GF-D8 (cell line): ENCODE data around the gene CDH6.

Source experiments
- DNase-seq: peaks from one replicate; lab custom pipeline; 2025; lab: John Stamatoyannopoulos, UW

Gene CDH6

DNA sequence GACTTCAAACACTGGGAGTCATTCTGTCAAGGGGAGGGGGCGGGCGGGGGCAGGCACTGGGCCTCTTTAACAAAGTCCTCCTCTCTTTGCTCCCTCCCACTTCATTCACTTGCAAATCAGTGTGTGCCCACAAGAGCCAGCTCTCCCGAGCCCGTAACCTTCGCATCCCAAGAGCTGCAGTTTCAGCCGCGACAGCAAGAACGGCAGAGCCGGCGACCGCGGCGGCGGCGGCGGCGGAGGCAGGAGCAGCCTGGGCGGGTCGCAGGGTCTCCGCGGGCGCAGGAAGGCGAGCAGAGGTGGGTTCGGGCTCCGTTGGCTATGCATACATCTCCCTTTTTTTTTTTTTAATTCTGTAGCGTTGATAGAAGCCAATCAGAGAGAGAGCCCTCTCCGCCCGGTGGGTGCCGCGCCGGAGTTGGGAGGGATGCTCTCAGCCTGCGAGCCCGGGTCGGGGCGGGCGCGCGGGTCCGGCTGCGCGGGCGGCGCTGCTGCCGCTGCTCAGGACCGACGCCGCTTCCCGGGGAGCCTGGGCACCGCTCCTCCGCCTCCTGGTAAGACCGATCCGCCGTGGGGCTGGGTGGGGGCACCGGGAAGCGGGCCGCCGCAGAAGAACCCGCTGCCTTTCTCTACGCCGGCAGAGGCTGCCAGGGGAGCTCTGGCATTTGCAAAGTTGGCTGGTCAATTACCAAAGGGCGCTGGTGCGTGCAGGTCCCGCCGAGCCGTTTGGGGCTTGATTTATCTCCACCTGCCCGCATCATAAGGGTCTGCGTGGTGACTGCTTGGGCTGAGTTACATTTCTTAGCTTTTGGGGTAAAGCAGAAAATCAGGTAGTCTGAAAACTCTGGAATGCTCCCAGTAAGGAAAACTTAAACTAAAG lies at the start of gene CDH6:
TSS of gene CDH6 (plus strand) at position 96 of the 877 bp plus-strand sequence. CDS start 73,788 bp downstream, outside the sequence.
- no peak for DNase-seq

DNA sequence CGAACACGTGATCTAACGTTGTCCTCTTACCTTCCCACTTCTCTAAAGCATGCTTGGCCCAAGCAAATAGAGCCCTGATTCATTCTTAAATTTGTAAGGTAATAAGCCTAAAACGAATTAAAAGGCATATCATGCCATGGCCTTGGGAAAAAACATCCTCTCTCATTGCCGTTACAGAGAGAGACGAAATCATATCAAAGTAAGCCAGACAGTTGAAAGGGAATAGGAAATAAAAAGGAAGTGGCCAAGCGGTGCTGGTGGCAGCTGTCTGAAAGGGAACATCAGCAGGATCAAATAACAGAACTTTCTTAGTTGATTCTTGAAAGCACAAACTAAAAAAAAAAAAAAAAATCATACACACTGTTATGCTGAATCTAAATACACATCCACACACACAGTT lies 49.1 kb upstream of the CDH6 start:
- no peak for DNase-seq

DNA sequence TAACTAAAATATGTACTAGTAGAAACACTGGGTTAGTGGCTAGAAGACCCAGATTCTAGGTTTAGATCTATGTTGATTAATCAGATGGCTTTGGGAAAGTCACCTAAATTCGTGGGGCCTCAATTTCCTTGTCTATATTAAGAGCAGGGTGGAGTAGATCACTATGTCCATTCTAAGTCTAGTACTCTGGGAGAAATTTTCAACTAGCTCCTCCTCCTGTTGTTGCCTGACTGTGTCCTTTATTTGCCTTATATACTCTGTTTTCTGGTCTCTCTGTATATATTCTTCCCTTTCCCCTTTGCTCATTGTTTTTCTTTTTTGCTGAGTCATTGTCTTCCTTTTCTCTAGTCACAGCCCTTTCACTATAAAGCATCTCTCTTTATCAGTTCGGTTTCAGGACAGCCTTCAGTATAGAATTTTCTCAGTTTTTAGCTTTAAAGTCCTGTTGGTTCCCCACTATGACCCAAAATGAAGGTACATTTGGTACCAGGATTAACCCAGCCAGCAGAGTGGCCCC lies 44.5 kb upstream of the CDH6 start:
- DNase-seq = no peak

DNA sequence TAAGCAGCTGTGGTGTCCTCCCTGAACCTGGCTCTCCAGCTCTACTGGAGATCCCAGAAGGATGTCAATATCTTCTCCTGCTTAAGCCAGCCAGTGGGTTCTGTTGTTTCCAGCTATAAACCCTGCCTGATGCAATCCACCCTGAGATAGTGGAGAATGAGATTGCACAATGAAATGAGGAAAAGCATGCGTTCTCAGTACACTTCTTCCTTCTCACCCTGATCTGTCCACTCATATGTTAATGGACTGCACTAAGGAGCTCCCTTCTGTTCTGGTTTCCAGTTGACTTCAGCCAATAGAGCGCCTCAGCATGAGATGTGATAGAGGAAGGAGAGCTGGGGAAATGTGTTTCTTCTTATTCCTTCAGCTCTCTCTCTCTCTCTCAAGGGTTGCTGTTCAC lies 40.0 kb upstream of the CDH6 start:
- no peak for DNase-seq

DNA sequence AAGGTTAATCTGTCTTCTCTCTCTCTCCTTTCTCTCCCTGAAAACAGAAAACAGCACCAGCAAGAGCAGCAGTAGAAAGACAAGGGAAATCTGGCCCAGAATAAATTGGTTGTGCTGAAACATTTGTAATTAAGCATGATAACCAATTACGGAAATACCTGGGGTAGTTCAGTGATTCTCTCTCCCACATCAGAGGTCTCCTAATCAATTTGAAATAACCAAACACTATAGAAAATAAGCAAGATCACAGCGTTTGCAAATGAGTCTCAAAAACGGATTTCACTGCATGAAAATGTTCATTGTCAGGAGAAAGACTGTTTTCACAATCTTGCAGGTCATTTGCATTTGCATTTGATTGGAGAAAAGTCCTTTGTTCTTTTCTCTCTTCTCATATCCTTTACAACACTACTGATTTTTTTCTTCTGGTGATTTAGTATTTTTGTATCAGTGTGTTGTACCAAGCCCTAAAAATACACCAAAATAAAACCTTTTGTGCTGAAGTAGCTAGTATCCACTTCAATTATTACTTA lies 36.8 kb upstream of the CDH6 start:
- DNase-seq = no peak

DNA sequence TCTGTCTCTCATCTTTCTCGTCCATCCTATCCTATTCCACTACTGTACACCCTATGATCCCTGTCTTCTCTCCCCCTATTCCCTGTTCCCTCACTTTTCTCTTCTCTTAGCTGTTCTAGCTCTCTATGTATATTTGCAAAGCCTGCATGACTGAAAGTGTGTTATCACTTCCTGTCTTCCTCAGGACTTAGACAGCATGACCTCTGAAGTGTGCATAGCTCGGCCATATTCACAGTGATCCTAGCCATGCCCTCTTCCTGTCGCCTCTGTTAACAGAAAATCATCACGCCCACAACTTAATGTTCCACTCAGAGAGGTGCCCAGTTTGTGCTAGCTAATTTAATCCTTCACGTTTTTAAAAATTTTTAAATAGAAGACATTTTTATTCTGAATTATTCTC lies 35.8 kb upstream of the CDH6 start:
- DNase-seq = no peak

DNA sequence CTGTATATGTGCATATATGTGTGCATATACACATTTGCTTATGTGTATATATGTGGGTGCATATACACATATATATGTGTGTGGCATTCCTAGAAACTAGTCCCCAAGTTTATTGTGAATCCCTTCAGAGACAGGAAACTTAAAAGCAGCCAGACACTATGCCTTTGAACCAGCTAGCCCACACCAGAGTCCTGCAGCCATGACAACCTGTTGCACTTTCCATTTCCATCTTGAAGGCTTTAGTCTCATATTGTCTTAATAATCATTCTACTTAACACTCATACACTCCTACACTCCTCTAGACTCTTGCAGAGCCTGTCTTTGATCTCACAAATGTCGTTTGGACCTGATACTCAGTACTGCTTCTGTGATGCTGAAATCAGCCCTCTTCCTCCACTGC lies 34.8 kb upstream of the CDH6 start:
- no peak for DNase-seq

DNA sequence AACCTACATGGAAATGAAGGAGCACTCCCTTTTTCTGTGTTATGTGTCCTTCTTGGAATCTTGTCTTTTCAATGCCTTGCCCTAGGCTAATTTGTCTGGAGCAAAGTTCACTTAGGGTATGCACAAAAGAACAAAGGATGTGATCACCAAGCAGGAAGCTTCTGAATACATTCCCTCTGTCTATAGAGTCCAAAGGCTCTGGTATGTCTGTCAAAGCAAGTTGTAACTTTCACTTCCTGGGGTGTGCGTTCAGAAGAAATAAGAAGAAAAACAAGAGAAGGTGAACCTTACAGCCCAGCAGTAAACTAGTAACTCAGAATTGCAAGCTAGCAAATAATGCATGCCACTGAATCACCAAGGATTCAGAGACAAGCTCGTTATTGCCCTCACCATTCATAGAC lies 31.7 kb upstream of the CDH6 start:
- no peak for DNase-seq

DNA sequence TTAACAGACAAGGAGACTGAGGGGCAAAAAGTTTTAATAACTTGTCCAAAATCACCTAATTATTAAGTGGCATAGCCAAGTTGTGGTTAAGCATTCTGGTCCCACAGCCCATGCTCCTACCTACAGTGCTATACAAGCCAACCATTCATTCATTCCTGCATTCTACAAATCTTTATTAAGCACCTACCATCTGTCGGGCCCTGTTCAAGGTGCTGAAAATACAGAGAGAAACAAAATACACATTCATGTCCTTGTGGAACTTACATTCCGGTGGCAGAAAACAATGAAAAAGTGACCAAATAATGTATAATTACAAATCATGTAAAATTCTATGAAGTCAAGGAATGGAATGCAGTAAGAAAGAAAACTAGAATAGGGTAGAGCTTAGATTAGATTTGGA lies 27.8 kb upstream of the CDH6 start:
- no peak for DNase-seq

DNA sequence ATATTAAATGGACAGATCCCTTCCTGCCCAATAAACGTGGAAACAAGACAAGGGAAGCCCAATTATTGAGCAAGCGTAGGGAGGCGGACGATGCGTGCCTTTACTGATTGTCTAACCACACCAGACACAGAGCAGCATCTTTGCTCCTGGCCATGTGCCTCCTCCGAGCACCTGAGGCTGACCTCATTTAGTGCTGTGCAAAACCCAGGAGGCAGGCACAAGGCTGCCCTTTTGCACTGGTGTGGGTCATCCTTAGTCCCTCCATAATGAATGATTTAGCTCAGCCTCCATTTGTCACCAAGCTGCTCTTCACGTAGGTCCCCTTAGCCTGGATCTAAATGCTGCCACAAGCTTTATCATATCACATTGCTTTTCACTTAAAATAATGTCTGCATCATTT lies 24.1 kb upstream of the CDH6 start:
- DNase-seq = no peak

DNA sequence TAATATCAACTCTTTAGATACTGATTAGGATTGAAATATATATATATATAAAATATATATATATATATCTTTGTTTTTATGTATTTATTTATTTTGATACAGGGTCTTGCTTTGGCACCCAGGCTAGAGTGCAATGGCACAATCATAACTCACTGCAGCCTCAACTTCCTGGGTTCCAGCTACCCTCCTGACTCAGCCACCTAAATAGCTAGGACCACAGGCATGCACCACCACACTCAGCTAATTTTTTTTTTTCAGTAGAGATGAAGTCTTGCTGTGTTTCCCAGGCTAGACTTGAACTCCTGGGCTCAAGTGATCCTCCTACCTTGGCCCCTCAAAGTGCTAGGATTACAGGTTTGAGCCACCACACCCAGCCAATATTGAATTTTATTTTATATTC lies 20.6 kb upstream of the CDH6 start:
- DNase-seq = no peak

DNA sequence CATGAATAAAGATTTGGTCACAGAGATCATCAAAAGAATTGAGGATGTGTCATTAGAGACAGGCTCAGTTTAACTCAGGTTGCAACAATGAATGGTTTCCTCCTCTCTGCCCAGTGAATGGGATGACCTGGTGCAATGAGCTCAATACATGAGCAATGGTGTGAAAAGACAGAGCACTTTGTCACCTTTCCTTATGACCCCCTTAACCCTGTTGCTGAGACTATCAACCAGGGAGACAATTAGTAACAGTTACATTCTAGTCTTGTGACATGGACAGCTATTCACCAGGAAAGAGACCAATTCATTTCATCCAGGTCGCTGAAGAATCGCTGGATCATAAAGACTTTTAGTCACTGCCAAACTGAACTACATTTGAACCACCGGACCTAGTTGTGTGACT lies 19.9 kb upstream of the CDH6 start:
- no peak for DNase-seq

DNA sequence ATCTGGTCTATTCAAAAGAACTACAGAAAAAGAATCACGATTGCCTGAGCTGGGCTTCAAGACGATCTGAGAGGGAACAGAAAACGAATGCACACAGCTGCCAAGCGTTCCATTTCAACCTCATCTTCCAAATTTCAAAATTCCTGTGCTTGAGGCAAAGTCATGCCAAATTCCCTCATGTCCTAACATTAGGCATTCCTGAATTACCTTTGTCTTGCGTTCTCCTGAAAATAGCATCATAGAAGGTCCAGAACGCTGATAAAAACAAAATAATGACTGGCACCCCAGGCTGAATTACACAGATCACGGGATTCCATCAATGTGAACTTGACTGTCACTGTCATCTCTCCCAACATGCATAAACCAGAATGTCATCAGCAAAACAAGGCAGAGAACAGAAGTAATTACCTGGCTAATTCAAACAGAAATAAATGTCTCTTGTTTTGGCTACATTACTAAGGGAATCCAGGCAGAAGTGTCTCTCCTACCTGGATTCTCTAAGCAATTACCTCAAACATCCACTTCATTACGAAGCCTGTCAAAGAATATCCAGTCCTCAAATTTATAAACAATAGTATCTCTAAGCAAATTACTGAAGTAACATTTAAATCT lies 12.0 kb upstream of the CDH6 start:
- DNase-seq = no peak

DNA sequence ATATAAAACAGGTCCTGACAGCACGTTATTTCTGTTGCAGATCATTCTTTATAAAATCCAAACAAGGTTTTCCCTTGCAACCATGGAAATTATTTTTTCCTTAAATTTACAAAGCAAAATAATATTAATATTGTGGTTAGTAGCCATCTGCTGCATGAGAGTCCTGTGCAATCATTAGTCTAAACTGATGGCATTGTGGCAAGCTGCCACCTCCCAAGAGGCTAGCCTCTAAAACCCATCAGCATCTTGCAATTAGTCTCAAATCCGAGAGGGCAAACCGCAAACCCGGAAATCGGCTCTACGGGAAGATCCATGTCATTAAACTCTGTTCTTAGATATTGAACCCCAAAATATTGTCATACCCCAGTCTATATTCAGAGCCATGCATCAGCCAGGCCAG lies 11.3 kb upstream of the CDH6 start:
- no peak for DNase-seq

DNA sequence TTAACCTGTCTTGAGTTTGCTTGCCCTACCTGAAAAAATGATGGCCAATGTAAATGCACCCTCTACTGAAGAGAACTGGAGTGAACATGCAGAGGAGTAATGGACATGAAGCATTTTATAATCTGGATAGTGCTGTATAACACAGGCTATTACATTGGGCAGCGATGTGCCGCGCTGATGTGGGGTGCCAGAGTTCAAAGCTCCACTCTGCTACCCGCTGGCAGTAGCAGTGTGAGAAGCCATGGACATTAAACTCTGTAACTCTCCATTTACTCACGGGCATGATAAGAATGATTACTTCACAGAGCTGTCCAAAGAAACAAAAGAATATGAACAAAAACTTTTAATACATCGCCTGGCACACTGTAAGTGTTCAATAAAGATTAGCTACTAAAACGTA lies 7.5 kb upstream of the CDH6 start:
- DNase-seq = no peak

DNA sequence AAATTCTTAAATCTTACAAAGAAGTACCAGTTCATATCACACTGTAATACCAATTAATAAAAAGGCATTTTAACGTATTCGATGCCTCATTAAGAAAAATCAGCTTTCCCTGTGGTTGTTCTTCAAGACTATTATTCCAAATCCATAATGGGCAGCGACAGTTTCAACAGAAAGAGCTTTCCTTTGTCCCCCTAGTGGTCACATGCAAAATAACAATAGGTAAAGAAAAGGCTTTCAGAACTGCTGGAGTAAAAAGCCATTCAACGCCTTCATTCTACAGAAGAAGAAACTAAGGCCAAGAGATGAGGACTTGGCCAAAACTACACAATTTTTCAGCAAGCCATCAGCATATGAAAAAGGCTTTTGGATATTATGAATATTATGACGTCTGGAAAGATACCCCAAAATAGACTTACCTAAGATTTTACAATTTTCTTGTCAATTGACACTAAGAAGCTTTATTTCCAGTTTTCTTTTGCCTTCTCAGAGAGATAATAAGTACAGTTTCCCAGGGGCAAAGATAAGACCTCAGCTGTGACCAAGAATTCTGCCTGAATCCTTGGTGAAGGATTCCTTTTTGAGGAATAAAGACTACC lies 6.7 kb upstream of the CDH6 start:
- DNase-seq = no peak

DNA sequence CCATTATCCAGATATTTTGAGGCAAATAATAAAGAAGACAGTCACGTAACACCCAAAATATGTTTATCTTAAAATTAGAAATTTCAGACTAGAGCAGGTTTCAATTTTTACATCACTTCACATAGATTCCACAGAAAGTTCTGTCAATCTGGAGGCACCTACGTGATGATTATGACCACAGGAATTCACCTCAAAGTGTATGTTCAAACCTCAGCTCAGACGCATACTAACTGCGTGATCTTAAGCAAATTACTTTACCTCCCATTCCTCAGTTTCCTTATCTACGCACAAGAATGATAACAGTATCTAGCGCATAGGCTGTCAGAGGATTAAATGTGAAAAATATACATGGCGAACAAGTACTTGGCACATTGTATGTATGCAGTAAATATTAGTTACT lies 5.9 kb upstream of the CDH6 start:
- no peak for DNase-seq

DNA sequence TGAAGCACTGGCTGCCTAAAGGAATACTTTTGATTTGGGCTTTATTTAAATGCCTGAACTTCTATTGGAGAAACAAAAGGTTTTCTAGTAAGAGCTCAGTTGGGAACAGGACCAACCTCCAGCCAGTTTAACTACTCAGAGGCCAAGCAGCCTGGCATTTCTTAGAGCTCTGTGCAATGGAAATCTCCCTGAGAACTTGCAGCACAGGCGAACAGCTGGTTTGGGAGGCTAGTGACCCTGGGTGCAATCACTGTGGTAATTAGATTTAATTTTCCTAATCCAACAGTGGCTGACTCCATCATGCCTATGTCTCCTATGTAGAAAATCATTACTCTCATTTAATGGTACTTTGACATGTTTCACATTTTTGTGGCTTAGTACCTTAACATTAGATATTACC lies 1.0 kb upstream of the CDH6 start:
- no peak for DNase-seq

DNA sequence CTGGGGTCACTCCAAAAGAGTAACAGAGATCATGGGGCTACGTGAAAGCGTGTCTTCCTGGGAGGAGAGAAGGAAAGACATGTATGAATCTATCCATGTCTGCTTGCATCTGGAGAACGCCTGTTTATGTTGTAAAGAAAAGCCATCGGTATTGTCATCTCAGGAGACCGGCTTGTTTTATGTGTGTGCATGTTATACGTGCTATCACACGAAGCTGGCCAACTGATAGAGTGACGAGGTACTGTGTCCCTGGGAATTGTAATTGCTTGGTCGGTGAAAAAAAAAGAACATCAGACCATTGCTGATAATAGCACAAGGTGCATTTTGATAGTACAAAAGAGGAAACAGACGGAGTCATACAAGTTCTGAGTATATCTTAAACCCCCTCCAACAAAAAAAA lies 370 bp upstream of the CDH6 start:
- no peak for DNase-seq

DNA sequence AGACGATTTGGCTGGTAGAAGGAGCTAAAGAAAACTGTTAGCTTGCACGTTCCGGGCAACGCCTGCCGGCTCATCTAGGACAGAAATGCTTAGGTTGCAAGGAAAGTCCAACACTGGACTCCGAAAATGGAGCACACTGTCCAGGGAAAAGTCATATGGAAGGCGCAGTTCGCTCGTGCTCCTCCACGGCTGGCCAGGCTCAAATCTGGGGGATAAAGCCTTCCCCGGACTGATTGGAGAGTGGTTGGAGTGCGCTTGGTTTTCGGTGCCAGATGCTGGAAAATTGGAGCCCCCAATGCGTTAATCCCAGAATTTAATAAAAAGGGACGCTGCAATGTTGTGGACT lies 955 bp downstream of the CDH6 start:
- DNase-seq = no peak

DNA sequence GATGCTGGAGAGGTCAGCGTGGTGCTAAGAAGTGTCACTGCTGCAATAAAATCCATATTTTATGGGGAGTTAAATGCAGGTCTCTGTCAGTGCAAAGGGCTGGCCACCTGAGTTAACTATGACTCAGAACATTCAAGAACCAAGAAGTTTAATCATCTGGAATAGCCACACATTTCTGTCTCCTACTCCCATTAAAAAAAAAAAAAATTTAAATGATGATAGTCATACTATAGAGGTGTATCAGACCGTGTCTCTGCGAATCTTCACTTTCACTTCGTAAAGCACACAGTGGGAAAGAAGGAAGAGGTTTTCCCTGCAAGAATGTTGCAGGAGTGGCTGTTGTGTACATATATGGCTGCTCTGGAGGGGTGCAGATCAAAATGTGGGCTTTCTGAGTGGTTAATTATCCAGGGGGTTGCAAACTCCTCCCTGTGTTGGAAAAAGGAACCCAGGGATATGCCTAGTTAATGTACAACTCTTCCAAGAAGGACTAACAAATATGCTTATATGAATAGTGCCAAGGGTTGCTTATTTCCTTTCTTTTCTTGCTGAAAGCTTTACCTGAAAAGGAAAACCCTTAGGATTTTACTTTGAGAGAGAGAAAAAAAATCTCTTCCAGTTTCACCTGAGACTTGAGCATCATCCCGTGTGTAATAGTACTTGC lies 1.5 kb downstream of the CDH6 start:
- no peak for DNase-seq

DNA sequence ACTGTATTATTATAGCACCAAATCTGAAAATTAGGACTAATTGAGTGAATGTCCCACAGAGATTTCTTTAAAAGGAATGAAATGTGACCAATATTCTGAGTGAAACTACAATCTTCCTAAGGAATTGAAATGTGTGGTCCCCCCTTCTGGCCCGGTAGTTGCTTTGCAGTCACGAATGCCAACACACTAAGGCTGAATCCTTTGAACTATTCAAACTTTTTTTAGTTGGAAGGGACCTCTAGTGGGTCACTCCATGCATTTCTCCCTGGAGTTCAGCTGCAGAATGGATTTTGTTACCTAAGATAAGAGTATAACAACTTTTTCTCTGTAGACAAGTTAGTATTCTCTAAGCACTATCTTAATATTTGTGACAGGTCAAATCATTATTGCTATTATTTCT lies 2.8 kb downstream of the CDH6 start:
- DNase-seq = no peak

DNA sequence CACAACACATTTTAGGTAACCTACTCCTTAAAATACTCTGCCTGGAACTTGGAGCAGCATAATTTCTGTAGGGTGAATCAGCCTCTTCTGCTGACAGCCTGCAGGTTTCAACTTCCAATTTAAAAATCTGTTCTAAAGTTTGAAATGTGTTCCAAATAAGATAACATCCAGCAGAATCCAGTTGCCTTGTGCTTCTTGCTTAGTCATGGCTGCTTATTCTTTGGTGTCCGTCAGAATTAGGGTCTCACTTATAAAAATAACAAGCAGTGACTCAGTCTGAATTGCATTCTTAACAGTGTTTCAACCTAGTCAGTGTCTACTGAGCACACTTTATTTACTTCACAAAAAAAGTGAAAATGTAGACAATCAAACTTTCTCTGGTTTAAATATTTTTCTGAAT lies 3.7 kb downstream of the CDH6 start:
- DNase-seq = no peak
